ENCODE measurements around the gene RBM23.
"Not testable (repeated sequence)": the region's sequence is repeated elsewhere in the genome, so short reads cannot be mapped to it uniquely, and the experiment has no call there.

The RBM23 gene

DNA sequence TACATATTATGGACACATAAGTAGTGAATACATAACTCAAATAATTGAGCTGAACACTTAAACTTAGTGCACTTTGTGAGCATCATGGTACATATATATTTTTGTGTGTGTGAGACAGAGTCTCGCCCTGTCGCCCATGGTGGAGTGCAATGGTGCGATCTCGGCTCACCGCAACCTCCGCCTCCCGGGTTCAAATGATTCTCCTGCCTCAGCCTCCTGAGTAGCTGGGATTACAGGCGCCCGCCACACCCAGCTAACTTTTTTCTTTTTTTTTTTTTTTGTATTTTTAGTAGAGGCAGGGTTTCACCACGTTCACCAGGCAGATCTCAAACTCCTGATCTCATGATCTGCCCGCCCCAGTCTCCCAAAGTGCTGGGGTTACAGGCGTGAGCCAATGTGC is 66.8 kb downstream of the RBM23 start:
- Mint-ChIP-seq H3K4me1 (ENCODE audit: low read depth) (peaks cover 28% of the 10 kb centered on the region), H3K27me3 (peaks cover 13% of the 10 kb centered on the region)
- not testable (repeated sequence) for DNase-seq; H3K9me3 Mint-ChIP-seq; H3K4me3 Mint-ChIP-seq; H3K36me3 Mint-ChIP-seq (ENCODE audit: low read depth); H3K27ac Mint-ChIP-seq

DNA sequence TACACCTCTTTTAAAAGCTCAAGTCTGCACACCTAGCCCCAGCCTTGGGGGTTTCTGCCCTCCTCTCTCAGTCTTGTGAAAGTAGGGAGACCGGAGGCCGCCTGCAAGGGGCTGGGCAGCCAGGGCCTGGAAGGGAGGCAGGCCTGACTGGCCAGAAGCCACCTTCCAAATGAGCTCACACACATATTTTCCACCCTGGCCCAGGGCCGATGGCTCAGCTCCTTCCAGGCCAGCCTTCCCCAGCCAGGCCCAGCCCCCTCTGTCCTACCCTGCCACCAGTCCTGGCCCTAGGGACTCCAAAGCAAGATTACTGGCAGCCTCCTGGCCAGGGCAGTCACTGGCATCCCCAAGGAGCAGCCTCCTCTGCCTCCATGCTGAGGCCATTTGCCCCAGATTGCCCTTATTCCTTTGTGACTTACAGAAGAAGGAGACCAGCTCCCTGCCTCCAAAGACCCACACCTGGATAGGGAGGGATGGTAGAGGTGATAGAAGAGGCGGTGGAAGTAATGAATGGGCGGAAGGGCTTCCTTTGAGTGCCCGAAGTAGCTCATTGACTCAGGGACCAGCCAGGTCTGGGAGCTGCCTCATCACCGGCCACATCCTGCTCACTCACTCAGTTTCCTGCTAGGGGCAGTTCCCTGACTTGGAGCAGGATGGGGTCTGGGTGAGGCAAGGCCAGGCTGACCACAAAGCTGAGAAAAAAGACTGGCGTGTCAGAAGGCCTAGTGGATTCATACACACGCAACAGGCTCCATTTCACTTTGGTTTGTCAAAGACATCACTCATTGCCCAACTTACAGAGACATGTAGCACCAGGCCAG is 67.8 kb downstream of the RBM23 start:
- no peak for DNase-seq
- Mint-ChIP-seq H3K36me3 (ENCODE audit: low read depth) (no peaks in the 10 kb centered on the region), H3K27ac (peak overlapping the region; percentile 50), H3K27me3 (peaks cover 17% of the 10 kb centered on the region), H3K9me3 (no peaks in the 10 kb centered on the region), H3K4me3 (no peak overlapping the region), H3K4me1 (ENCODE audit: low read depth) (peaks cover 28% of the 10 kb centered on the region)

DNA sequence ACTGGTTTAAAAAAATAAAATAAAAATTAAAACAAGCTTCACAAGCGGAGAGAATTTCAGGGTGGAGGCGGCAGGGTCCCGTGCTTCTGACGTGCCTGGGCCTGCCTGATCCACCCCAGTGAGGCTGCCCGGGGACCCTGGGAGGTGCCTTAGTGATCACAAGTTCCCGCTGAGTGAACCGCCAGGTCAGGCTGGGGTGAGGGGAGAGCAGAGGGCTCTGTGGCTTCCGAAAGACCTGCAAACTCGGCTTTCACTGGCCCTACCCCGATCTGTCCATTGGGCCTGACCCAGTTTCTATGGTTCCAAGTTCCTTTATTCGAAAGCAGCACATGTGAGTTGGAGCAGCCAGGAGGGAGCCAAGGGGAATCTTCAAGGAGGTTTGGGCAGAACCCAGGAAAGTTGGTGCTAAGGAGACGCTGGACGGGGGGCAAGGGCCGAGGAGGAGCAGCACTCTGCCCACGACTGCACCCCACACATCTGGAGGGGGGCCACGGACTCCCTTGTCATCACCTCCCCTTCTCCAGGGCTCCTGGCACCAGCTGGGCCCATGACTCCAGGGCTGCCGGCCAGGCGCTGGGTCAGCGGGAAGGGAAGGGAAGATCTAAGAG is 69.6 kb downstream of the RBM23 start:
- H3K9me3 Mint-ChIP-seq = no peaks in the 10 kb centered on the region
- peaks cover 29% of the 10 kb centered on the region for H3K27me3 Mint-ChIP-seq
- DNase-seq = no peak
- no peaks in the 10 kb centered on the region for H3K36me3 Mint-ChIP-seq (ENCODE audit: low read depth)
- H3K4me3 Mint-ChIP-seq = no peak overlapping the region
- peaks cover 21% of the 10 kb centered on the region for H3K4me1 Mint-ChIP-seq (ENCODE audit: low read depth)
- no peak overlapping the region for H3K27ac Mint-ChIP-seq

DNA sequence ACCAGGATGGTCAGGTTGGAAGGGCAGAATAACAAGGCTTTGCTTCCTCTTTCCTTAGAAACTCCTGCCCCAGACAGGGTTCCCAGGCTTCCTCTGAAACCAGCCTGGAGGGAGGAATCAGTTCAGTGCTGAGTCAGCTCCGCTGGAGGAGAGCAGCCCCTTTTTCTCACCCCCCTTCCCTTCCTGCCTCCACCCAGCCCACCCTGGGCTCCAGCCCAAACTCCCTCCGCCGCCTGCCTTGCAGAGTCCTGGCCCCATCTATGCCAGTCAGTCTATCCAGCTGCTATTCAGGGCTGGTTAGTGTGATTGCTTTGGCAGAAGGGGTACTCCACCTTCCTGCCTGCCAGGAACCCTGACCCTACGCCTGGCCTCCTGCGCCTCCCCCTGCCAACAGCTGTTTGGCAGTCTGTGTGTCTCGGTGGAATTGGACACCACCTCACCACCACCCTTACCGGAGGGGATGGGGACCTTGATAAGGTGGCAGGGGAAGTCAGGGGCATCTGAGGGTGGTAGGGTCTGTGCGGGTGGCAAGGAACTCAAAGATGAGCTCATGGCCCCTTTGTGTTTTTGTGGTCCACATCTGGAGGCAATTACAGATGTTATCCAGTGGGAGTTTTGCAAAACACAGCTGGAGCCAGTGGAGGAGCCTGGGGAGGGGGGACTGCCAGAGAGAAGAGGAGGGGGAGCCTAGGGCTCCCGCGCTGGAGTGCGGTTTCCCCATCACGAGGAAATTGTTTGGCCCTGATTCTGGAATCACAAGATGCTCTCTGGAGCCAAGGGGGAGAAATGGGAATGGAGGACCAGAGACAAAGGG is 70.4 kb downstream of the RBM23 start:
- Mint-ChIP-seq H3K27ac (peak overlapping the region; percentile 52), H3K27me3 (peaks cover 34% of the 10 kb centered on the region), H3K9me3 (no peaks in the 10 kb centered on the region), H3K4me3 (no peak overlapping the region), H3K4me1 (ENCODE audit: low read depth) (peaks cover 19% of the 10 kb centered on the region), H3K36me3 (ENCODE audit: low read depth) (no peaks in the 10 kb centered on the region)
- no peak for DNase-seq

DNA sequence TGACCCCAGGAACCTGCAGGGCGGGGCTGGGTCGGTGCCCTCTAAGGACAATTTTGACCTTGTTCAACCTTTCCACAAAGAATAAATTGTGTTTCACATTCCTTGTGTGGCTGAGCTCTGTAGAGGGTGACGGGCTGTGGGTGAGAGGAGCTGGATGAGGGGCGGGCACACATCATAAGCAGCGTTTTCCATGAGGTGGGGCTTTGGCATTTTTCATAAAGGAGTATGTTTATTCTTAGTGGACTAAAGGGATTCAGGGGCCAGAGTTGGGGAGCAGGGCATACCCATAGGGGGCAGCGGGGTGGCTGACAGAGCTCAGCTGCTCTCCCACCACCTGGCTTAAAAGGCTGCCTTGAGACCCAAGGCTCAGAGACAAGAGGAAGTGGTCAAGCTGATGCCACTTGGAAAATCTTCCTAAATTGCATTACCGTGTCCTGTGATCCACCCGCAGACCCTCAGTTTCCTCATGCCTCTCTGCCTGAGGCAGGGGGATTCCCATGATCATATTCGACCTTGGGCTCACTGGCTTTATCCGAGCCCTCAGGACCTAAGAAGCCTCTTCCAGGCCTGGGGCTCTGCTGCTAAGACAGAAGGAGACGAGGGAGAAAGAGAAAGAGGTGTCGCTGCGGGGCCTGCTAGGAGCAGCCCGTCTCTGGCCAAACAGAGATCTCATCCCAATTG is 71.1 kb downstream of the RBM23 start:
- no peak overlapping the region for H3K4me3 Mint-ChIP-seq
- H3K36me3 Mint-ChIP-seq (ENCODE audit: low read depth) = no peaks in the 10 kb centered on the region
- no peak for DNase-seq
- H3K4me1 Mint-ChIP-seq (ENCODE audit: low read depth) = peaks cover 12% of the 10 kb centered on the region
- no peak overlapping the region for H3K27ac Mint-ChIP-seq
- H3K27me3 Mint-ChIP-seq = peaks cover 37% of the 10 kb centered on the region
- H3K9me3 Mint-ChIP-seq = no peaks in the 10 kb centered on the region

DNA sequence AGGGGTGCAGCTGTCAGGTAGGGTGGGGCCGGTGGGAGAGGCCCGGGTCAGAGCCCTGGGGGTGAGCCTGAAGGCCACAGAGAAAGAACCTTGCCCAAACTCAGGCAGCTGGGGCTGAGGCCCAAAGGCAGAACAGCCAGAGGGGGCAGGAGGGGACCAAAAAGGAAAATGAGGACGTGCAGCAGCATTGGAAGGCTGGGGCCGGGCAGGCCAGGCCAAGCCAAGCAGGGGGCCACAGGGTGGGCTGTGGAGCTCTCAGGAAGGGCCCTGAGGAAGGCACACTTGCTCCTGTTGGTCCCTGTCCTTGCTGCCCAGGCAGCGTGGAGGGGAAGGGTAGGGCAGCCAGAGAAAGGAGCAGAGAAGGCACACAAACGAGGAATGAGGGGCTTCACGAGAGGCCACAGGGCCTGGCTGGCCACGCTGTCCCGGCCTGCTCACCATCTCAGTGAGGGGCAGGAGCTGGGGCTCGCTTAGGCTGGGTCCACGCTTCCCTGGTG is 72.1 kb downstream of the RBM23 start:
- no peak overlapping the region for H3K27ac Mint-ChIP-seq
- no peak overlapping the region for H3K4me3 Mint-ChIP-seq

DNA sequence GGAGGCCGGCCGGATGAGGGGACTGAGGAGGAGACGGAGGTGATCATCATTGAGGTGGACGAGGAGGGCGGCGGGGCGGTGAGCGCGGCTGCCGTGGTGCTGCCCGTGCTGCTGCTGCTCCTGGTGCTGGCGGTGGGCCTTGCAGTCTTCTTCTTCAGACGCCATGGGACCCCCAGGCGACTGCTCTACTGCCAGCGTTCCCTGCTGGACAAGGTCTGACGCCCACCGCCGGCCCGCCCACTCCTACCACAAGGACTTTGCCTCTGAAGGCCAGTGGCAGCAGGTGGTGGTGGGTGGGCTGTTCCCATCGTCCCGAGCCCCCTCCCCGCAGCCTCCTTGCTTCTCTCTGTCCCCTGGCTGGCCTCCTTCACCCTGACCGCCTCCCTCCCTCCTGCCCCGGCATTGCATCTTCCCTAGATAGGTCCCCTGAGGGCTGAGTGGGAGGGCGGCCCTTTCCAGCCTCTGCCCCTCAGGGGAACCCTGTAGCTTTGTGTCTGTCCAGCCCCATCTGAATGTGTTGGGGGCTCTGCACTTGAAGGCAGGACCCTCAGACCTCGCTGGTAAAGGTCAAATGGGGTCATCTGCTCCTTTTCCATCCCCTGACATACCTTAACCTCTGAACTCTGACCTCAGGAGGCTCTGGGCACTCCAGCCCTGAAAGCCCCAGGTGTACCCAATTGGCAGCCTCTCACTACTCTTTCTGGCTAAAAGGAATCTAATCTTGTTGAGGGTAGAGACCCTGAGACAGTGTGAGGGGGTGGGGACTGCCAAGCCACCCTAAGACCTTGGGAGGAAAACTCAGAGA is 72.9 kb downstream of the RBM23 start:
- peaks cover 4% of the 10 kb centered on the region for H3K4me1 Mint-ChIP-seq (ENCODE audit: low read depth)
- H3K36me3 Mint-ChIP-seq (ENCODE audit: low read depth) = no peaks in the 10 kb centered on the region
- no peak overlapping the region for H3K4me3 Mint-ChIP-seq
- H3K27ac Mint-ChIP-seq = no peak overlapping the region
- H3K27me3 Mint-ChIP-seq = peaks cover 37% of the 10 kb centered on the region
- DNase-seq = no peak
- H3K9me3 Mint-ChIP-seq = no peaks in the 10 kb centered on the region

More for the DNA sequence above, 72.1 kb downstream of the RBM23 start:
- Mint-ChIP-seq H3K4me1 (ENCODE audit: low read depth) (peaks cover 11% of the 10 kb centered on the region), H3K36me3 (ENCODE audit: low read depth) (no peaks in the 10 kb centered on the region), H3K9me3 (no peaks in the 10 kb centered on the region), H3K27me3 (peaks cover 37% of the 10 kb centered on the region)
- no peak for DNase-seq

DNA sequence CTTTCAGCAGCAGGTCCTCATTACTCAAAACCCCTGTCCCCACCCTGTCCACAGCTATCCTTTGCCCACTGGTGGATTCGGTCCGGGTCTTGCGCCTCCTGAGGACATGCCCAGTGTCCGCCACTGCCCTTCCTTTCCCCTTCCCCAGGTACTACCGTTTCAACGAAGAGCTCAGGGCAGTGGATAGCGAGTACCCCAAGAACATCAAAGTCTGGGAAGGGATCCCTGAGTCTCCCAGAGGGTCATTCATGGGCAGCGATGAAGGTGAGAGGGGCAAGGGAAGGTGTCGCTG is 73.9 kb downstream of the RBM23 start:
- H3K4me1 Mint-ChIP-seq (ENCODE audit: low read depth) = peaks cover 4% of the 10 kb centered on the region
- H3K36me3 Mint-ChIP-seq (ENCODE audit: low read depth) = no peaks in the 10 kb centered on the region
- no peak for DNase-seq
- no peak overlapping the region for H3K27ac Mint-ChIP-seq
- H3K4me3 Mint-ChIP-seq = no peak overlapping the region
- no peaks in the 10 kb centered on the region for H3K9me3 Mint-ChIP-seq
- H3K27me3 Mint-ChIP-seq = peaks cover 39% of the 10 kb centered on the region

DNA sequence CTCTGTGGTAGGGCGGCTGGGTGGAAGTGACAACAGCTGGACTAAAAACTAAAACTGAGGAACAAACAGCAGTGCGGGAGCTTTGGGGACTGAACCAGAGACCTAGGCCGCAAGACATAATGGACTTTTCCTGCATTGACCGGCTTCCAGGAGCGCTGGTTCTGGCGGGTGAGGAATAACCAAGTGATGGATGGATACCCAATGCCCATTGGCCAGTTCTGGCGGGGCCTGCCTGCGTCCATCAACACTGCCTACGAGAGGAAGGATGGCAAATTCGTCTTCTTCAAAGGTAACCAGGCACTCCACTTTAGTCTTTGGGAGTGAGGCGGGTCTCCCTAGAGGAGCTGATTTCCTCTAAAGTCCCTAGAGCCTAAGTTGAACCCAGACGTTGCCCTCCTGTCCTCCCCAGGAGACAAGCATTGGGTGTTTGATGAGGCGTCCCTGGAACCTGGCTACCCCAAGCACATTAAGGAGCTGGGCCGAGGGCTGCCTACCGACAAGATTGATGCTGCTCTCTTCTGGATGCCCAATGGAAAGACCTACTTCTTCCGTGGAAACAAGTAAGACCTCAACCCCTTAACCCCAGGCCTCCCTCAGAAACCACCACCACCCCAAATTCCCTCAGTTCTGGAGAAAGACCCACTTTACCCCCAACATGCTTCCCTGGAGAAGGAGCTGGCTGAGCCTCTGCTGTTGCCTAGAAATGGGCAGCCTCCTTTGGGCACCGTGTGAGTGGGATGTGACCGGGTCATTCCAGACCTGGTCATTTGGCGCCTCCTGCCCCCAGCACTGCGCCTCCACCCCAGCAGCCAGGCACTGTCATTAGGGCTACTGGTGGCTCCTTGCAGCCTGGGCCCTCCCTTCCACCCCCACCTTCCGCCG is 74.5 kb downstream of the RBM23 start:
- no peak overlapping the region for H3K27ac Mint-ChIP-seq
- no peak for DNase-seq
- H3K27me3 Mint-ChIP-seq = peaks cover 42% of the 10 kb centered on the region
- H3K36me3 Mint-ChIP-seq (ENCODE audit: low read depth) = no peaks in the 10 kb centered on the region
- H3K4me1 Mint-ChIP-seq (ENCODE audit: low read depth) = peaks cover 4% of the 10 kb centered on the region
- H3K4me3 Mint-ChIP-seq = no peak overlapping the region
- no peaks in the 10 kb centered on the region for H3K9me3 Mint-ChIP-seq
